GM18870 (cell line): ENCODE data around the gene ACAT1.
"Not testable (repeated sequence)": the region's sequence is repeated elsewhere in the genome, so short reads cannot be mapped to it uniquely, and the experiment has no call there.

Experiments
- ATAC-seq: cut with Tn5 transposase; IDR thresholded peaks from one replicate; pipeline ENCODE4 v1.9.1; 2021; ENCODE audit warnings: moderate library complexity; ENCODE audit not compliant: unreplicated experiment

The ACAT1 gene

GRCh38 chr11:108121274-108122155, at the start of gene ACAT1:
TSS of gene ACAT1 (plus strand) at chr11:108121567. CDS start at chr11:108121607, 40 bp downstream.
- ATAC-seq, result peak; percentile 84

GRCh38 chr11:108084811-108085210, 36.6 kb upstream of the ACAT1 start:
- ATAC-seq, result no peak

- no peak for ATAC-seq
These were observed 35.7 kb upstream of the ACAT1 start for GRCh38 chr11:108085672-108086071.

GRCh38 chr11:108092134-108092533, 29.2 kb upstream of the ACAT1 start:
- ATAC-seq, result no peak

GRCh38 chr11:108093128-108093904, 28.1 kb upstream of the ACAT1 start:
- no peak for ATAC-seq

- ATAC-seq, result no peak
These were observed 24.2 kb upstream of the ACAT1 start for GRCh38 chr11:108097179-108097578.

GRCh38 chr11:108101090-108101775, 20.1 kb upstream of the ACAT1 start:
- no peak for ATAC-seq

GRCh38 chr11:108111126-108111525, 10.2 kb upstream of the ACAT1 start:
- ATAC-seq, result no peak

GRCh38 chr11:108112057-108112456, 9.3 kb upstream of the ACAT1 start:
- no peak for ATAC-seq

- ATAC-seq, result no peak
These were observed 5.7 kb upstream of the ACAT1 start for GRCh38 chr11:108115500-108116140.

GRCh38 chr11:108117746-108118371, 3.5 kb upstream of the ACAT1 start:
- ATAC-seq, result no peak

GRCh38 chr11:108120936-108121273, 462 bp upstream of the ACAT1 start:
- not testable (repeated sequence) for ATAC-seq

GRCh38 chr11:108122166-108122628, 830 bp downstream of the ACAT1 start:
- no peak for ATAC-seq

- ATAC-seq, result no peak
These were observed 3.7 kb downstream of the ACAT1 start for GRCh38 chr11:108125096-108125495.

- ATAC-seq, result no peak
These were observed 7.4 kb downstream of the ACAT1 start for GRCh38 chr11:108128772-108129171.

GRCh38 chr11:108131993-108132392, 10.6 kb downstream of the ACAT1 start:
- ATAC-seq, result no peak

GRCh38 chr11:108132993-108133538, 11.7 kb downstream of the ACAT1 start:
- not testable (repeated sequence) for ATAC-seq

- no peak for ATAC-seq
These were observed 14.6 kb downstream of the ACAT1 start for GRCh38 chr11:108135845-108136544.

GRCh38 chr11:108137212-108137611, 15.8 kb downstream of the ACAT1 start:
- ATAC-seq, result no peak
